ENCODE measurements around the gene NGF. TPM values are rescaled to one million over a fixed set of nuclear protein-coding genes. Genes with fewer than 3 reads are reported as not detected.

The NGF gene
- total and polyA plus RNA-seq, 2 donors (not counting 1 experiment from before 2014, with no cell fraction given), result not detected

DNA sequence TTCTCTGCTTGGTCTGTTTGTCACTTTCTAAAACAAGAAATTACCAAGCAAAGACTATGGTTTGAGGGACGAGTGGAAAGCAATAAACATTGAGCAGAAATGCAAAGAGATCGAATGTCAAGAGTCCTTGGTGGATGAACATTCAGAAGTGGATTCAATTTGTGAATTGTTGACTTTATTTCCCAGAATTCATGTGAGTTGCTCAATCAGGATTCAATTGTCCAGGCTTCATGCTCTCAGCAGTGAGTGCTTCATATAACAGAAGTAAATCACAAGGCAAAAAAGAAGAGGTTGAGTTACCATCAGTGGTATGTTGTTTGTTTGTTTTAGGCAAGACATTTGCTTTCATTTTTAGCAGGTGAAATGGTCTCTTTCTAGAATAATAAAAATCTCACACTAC is 31.9 kb downstream of the NGF start:
- Mint-ChIP-seq H3K27ac (no peak overlapping the region), H3K4me3 (no peak overlapping the region), H3K4me1 (peaks cover 5% of the 10 kb centered on the region), H3K9me3 (ENCODE audit: insufficient read depth) (no peaks in the 10 kb centered on the region), H3K27me3 (peaks cover 9% of the 10 kb centered on the region)
- Histone ChIP-seq H3K4me1 (ENCODE audit: control insufficient read depth in 2 of 2, insufficient read depth in 2 of 2, low read length in 2 of 2) (no peaks in the 10 kb centered on the region), H4K20me1 (ENCODE audit: control insufficient read depth, insufficient read depth, low read length, poor library complexity, severe bottlenecking) (no peaks in the 10 kb centered on the region), H3K4me3 (ENCODE audit: control extremely low read depth in 1 of 5, extremely low read depth in 1 of 5, insufficient read depth in 1 of 5, low read depth in 2 of 5, low read length in 4 of 5) (no peak overlapping the region), H3K9me3 (ENCODE audit: control extremely low read depth in 1 of 3, control insufficient read depth in 2 of 3, insufficient read depth in 1 of 3, low read length in 2 of 3) (peaks cover 0 to 3% (median 0%) of the 10 kb centered on the region in 3 donors), H2AFZ (ENCODE audit: insufficient read depth, low read depth, low read length, poor library complexity, severe bottlenecking) (no peak overlapping the region), H3K4me2 (replicated peaks; ENCODE audit: low read depth, low read length, poor library complexity, severe bottlenecking) (no peak overlapping the region), H3K36me3 (replicated peaks in 1 of 2; ENCODE audit: control extremely low read depth in 1 of 2, control insufficient read depth in 1 of 2, extremely low read depth in 1 of 2, insufficient read depth in 2 of 2, low read length in 1 of 2) (no peaks in the 10 kb centered on the region), H3K27ac (ENCODE audit: low read length in 2 of 2) (no peak overlapping the region), H3K79me2 (ENCODE audit: control insufficient read depth, insufficient read depth, low read length) (no peaks in the 10 kb centered on the region), H3K27me3 (replicated peaks in 1 of 4; ENCODE audit: control extremely low read depth in 1 of 4, control insufficient read depth in 3 of 4, insufficient read depth in 4 of 4, low read length in 3 of 4) (peaks cover 0 to 4% (median 0%) of the 10 kb centered on the region in 4 experiments), H3K9ac (ENCODE audit: low read length) (no peak overlapping the region)
- CTCF ChIA-PET, result no interaction called here
- DNase-seq (no peak), ATAC-seq (ENCODE audit: low read depth) (no peak)
- intact Hi-C loops (cut with micrococcal nuclease), result no loop called here
- WGBS (ENCODE audit: insufficient coverage), result 92% methylated on average over 2 of the region's 2 CpGs
- TF ChIP-seq, protein P1, sequence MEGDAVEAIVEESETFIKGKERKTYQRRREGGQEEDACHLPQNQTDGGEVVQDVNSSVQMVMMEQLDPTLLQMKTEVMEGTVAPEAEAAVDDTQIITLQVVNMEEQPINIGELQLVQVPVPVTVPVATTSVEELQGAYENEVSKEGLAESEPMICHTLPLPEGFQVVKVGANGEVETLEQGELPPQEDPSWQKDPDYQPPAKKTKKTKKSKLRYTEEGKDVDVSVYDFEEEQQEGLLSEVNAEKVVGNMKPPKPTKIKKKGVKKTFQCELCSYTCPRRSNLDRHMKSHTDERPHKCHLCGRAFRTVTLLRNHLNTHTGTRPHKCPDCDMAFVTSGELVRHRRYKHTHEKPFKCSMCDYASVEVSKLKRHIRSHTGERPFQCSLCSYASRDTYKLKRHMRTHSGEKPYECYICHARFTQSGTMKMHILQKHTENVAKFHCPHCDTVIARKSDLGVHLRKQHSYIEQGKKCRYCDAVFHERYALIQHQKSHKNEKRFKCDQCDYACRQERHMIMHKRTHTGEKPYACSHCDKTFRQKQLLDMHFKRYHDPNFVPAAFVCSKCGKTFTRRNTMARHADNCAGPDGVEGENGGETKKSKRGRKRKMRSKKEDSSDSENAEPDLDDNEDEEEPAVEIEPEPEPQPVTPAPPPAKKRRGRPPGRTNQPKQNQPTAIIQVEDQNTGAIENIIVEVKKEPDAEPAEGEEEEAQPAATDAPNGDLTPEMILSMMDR (IDR thresholded peaks at IDR 0.05), result no peak
- TF ChIP-seq EZH2 (IDR thresholded peaks at IDR 0.05; ENCODE audit: borderline replicate concordance, insufficient read depth, low read depth, low read length, poor library complexity, severe bottlenecking), result no peak
- POLR2A ChIA-PET, result no interaction called here

DNA sequence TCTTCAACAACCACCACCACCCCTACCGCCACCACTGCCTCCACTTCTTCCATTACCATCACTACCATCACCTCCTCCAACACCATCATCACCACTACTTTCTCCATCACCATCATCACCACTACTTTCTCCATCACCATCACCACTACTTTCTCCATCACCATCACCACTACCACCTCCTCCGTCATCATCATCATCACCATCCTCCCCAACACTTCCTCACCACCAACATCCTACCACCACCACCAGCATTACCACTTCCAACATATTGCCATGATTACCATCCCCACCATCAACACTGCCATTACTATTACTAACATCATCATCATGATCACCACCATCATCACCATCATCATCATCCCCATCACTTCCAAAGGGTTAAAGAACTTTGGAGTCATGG is 34.7 kb downstream of the NGF start:
- CTCF ChIA-PET, result no interaction called here
- H3K9ac ChIP-seq (ENCODE audit: low read length), result no peak overlapping the region
- Mint-ChIP-seq H3K27ac (no peak overlapping the region), H3K27me3 (peaks cover 11% of the 10 kb centered on the region), H3K9me3 (ENCODE audit: insufficient read depth) (no peaks in the 10 kb centered on the region), H3K4me3 (no peak overlapping the region), H3K4me1 (no peaks in the 10 kb centered on the region)
- H2AFZ ChIP-seq (ENCODE audit: insufficient read depth, low read depth, low read length, poor library complexity, severe bottlenecking), result no peak overlapping the region
- H3K4me3 ChIP-seq (ENCODE audit: control extremely low read depth in 1 of 5, extremely low read depth in 1 of 5, insufficient read depth in 1 of 5, low read depth in 2 of 5, low read length in 4 of 5), result no peak overlapping the region
- H3K9me3 ChIP-seq (ENCODE audit: control extremely low read depth in 1 of 3, control insufficient read depth in 2 of 3, insufficient read depth in 1 of 3, low read length in 2 of 3), result peaks cover 0 to 3% (median 0%) of the 10 kb centered on the region in 3 donors
- no peaks in the 10 kb centered on the region for H3K4me1 ChIP-seq (ENCODE audit: control insufficient read depth in 2 of 2, insufficient read depth in 2 of 2, low read length in 2 of 2)
- no peaks in the 10 kb centered on the region for H3K79me2 ChIP-seq (ENCODE audit: control insufficient read depth, insufficient read depth, low read length)
- WGBS (ENCODE audit: insufficient coverage), result 100% methylated on average over 2 of the region's 2 CpGs
- no peaks in the 10 kb centered on the region for H4K20me1 ChIP-seq (ENCODE audit: control insufficient read depth, insufficient read depth, low read length, poor library complexity, severe bottlenecking)
- no peak overlapping the region for H3K4me2 ChIP-seq (replicated peaks; ENCODE audit: low read depth, low read length, poor library complexity, severe bottlenecking)
- TF ChIP-seq, protein P1 (IDR thresholded peaks at IDR 0.05), result no peak
- TF ChIP-seq EZH2 (IDR thresholded peaks at IDR 0.05; ENCODE audit: borderline replicate concordance, insufficient read depth, low read depth, low read length, poor library complexity, severe bottlenecking), result no peak
- intact Hi-C loops (cut with micrococcal nuclease), result no loop called here
- POLR2A ChIA-PET, result no interaction called here
- no peak overlapping the region for H3K27ac ChIP-seq (ENCODE audit: low read length in 2 of 2)
- peaks cover 0 to 4% (median 0%) of the 10 kb centered on the region in 4 experiments for H3K27me3 ChIP-seq (replicated peaks in 1 of 4; ENCODE audit: control extremely low read depth in 1 of 4, control insufficient read depth in 3 of 4, insufficient read depth in 4 of 4, low read length in 3 of 4)
- no peaks in the 10 kb centered on the region for H3K36me3 ChIP-seq (replicated peaks in 1 of 2; ENCODE audit: control extremely low read depth in 1 of 2, control insufficient read depth in 1 of 2, extremely low read depth in 1 of 2, insufficient read depth in 2 of 2, low read length in 1 of 2)
- DNase-seq (no peak), ATAC-seq (ENCODE audit: low read depth) (no peak)
